SK-N-SH (cell line): ENCODE data around the gene CEP290. TPM values are rescaled to one million over a fixed set of nuclear protein-coding genes. Genes with fewer than 3 reads are reported as not detected.

Experiments used
- CTCF ChIA-PET: fragments of 300-600, 350-600 bp; formaldehyde crosslinking; extraction: SDS; loops from one replicate; lab custom pipeline; 2021; lab: Yijun Ruan, JAX
- POLR2A ChIA-PET: fragments of 350-600 bp; sonication (Branson Sonifier 250); formaldehyde crosslinking; extraction: SDS; loops from one replicate; lab custom pipeline; 2020; ENCODE audit warnings: antibody characterized with exemption, inconsistent platforms; lab: Yijun Ruan, JAX
- DNase-seq: peaks from one replicate; pipeline ENCODE4 v3.0.0; 2012
- H2AFZ ChIP-seq: fragments of 200-600 bp; sonication (generic); 2 replicates; pipeline ENCODE4 v1.8.1; 2016; ENCODE audit warnings: antibody characterized with exemption, mild to moderate bottlenecking, low read depth
- H3F3A ChIP-seq: fragments of 200-600 bp; sonication (generic); replicated peaks from 2 replicates; pipeline ENCODE3; 2016; ENCODE audit warnings: antibody characterized with exemption, mild to moderate bottlenecking; ENCODE audit not compliant: insufficient read depth
- H3K27ac ChIP-seq, 2 experiments: fragments of 200-500 bp in 1 of 2; fragments of 200-600 bp in 1 of 2; sonication (Bioruptor generic) in 1 of 2; sonication (generic), shearing (Covaris generic) in 1 of 2; 2 replicates each; pipeline versions ENCODE4 v1.5.1 to v1.6.1; 2014 to 2016; ENCODE audit warnings: low read depth in 2 of 2, inconsistent platforms in 1 of 2, low read length in 1 of 2, mild to moderate bottlenecking in 1 of 2, mixed read lengths in 1 of 2
- H3K27me3 ChIP-seq: fragments of 200-600 bp; sonication (generic), shearing (Covaris generic); 2 replicates; pipeline ENCODE4 v1.6.1; 2016; ENCODE audit warnings: mixed run types; ENCODE audit not compliant: insufficient read depth
- H3K36me3 ChIP-seq, 2 experiments: fragments of 200-500 bp in 1 of 2; fragments of 200-600 bp in 1 of 2; sonication (Bioruptor generic) in 1 of 2; sonication (generic) in 1 of 2; replicated peaks in 1 of 2; 2 replicates each; pipeline versions ENCODE3 to v1.5.1; 2014 to 2016; ENCODE audit warnings: low read length in 1 of 2, mild to moderate bottlenecking in 1 of 2; ENCODE audit not compliant: insufficient read depth in 2 of 2, control insufficient read depth in 1 of 2
- H3K4me1 ChIP-seq, 2 experiments: fragments of 200-500 bp in 1 of 2; fragments of 200-600 bp in 1 of 2; sonication (Bioruptor generic) in 1 of 2; sonication (generic), shearing (Covaris generic) in 1 of 2; 2 replicates each; pipeline versions ENCODE4 v1.5.1 to v1.6.1; 2014 to 2016; ENCODE audit warnings: low read depth in 1 of 2, low read length in 1 of 2, mixed run types in 1 of 2; ENCODE audit not compliant: insufficient read depth in 2 of 2, control insufficient read depth in 1 of 2
- H3K4me2 ChIP-seq: fragments of 200-600 bp; sonication (generic), shearing (Covaris generic); 2 replicates; pipeline ENCODE4 v1.6.1; 2017; ENCODE audit warnings: mixed run types
- H3K4me3 ChIP-seq, 2 experiments: fragments of 200-500 bp in 1 of 2; fragments of 200-600 bp in 1 of 2; sonication (Bioruptor generic) in 1 of 2; sonication (generic), shearing (Covaris generic) in 1 of 2; 2 replicates each; pipeline versions ENCODE4 v1.5.1 to v1.8.1; 2014 to 2016; ENCODE audit warnings: low read depth in 2 of 2, inconsistent platforms in 1 of 2, low read length in 1 of 2, mild to moderate bottlenecking in 1 of 2, mixed read lengths in 1 of 2, moderate library complexity in 1 of 2
- H3K79me2 ChIP-seq: fragments of 200-600 bp; sonication (generic); 2 replicates; pipeline ENCODE4 v1.8.1; 2017; ENCODE audit warnings: mild to moderate bottlenecking; ENCODE audit not compliant: insufficient read depth
- H3K9ac ChIP-seq: fragments of 200-600 bp; sonication (generic); 2 replicates; pipeline ENCODE4 v1.6.1; 2017; ENCODE audit warnings: mixed run types
- H3K9me2 ChIP-seq: fragments of 200-600 bp; sonication (generic); 2 replicates; pipeline ENCODE4 v1.6.1; 2017; ENCODE audit warnings: mixed run types
- H3K9me3 ChIP-seq: fragments of 200-600 bp; sonication (generic); 2 replicates; pipeline ENCODE4 v1.6.1; 2017; ENCODE audit warnings: mixed run types, mild to moderate bottlenecking, moderate library complexity
- H4K20me1 ChIP-seq: fragments of 200-600 bp; sonication (generic); 2 replicates; pipeline ENCODE4 v1.6.1; 2017; ENCODE audit warnings: mild to moderate bottlenecking, mixed run types; ENCODE audit not compliant: insufficient read depth
- CHD2 ChIP-seq: fragments of 150-350 bp; IDR thresholded peaks from 2 replicates; pipeline ENCODE4 v1.6.1; 2018; ENCODE audit warnings: low read length; ENCODE audit not compliant: partially characterized antibody
- ELF1 ChIP-seq: IDR thresholded peaks from 2 replicates; pipeline ENCODE4 v1.4.0; 2012
- EP300 ChIP-seq, 2 experiments: IDR thresholded peaks; 2 replicates each; pipeline versions ENCODE4 v1.4.0 to v1.6.1; 2012; ENCODE audit warnings: borderline replicate concordance in 1 of 2, low read depth in 1 of 2, low read length in 1 of 2
- FOXJ3 ChIP-seq: sonication (generic); formaldehyde crosslinking; IDR thresholded peaks from 2 replicates; pipeline ENCODE4 v1.5.1; 2020; ENCODE audit warnings: mild to moderate bottlenecking, missing genetic modification reagents
- FOXM1 ChIP-seq: IDR thresholded peaks from 2 replicates; pipeline ENCODE4 v1.4.0; 2012; ENCODE audit warnings: low read depth, mild to moderate bottlenecking
- GABPA ChIP-seq: IDR thresholded peaks from 2 replicates; pipeline ENCODE4 v1.4.0; 2012; ENCODE audit warnings: low read depth, mild to moderate bottlenecking
- GATA2 ChIP-seq: sonication (generic); formaldehyde crosslinking; IDR thresholded peaks from 2 replicates; pipeline ENCODE4 v1.5.0; 2020; ENCODE audit warnings: mild to moderate bottlenecking, missing genetic modification reagents
- IRF3 ChIP-seq: fragments of 150-350 bp; IDR thresholded peaks from 2 replicates; pipeline ENCODE4 v1.6.1; 2016; ENCODE audit warnings: mild to moderate bottlenecking, low read depth, low read length
- MAX ChIP-seq: IDR thresholded peaks from 2 replicates; pipeline ENCODE4 v1.4.0; 2012; ENCODE audit warnings: low read depth
- MEF2A ChIP-seq: IDR thresholded peaks from 2 replicates; pipeline ENCODE4 v1.4.0; 2012; ENCODE audit warnings: low read depth, borderline replicate concordance
- NFIC ChIP-seq: IDR thresholded peaks from 2 replicates; pipeline ENCODE4 v1.4.0; 2012; ENCODE audit warnings: borderline replicate concordance
- POLR2AphosphoS5 ChIP-seq: IDR thresholded peaks from 2 replicates; pipeline ENCODE4 v1.6.1; 2012; ENCODE audit warnings: low read depth, low read length
- RFX5 ChIP-seq: IDR thresholded peaks from 2 replicates; pipeline ENCODE4 v1.6.1; 2012; ENCODE audit warnings: mild to moderate bottlenecking, improper control_type of control experiment, low read length
- RXRA ChIP-seq: IDR thresholded peaks from 2 replicates; pipeline ENCODE4 v1.4.0; 2012; ENCODE audit warnings: low read depth, mild to moderate bottlenecking, borderline replicate concordance
- SIN3A ChIP-seq: IDR thresholded peaks from 2 replicates; pipeline ENCODE4 v1.6.1; 2012; ENCODE audit warnings: low read depth, mild to moderate bottlenecking, low read length, moderate library complexity, borderline replicate concordance
- TCF12 ChIP-seq: IDR thresholded peaks from 2 replicates; pipeline ENCODE4 v1.4.0; 2012
- USF2 ChIP-seq: fragments of 150-350 bp; IDR thresholded peaks from 2 replicates; pipeline ENCODE4 v1.6.1; 2017; ENCODE audit warnings: antibody characterized with exemption, low read length, low read depth, borderline replicate concordance
- ZBTB33 ChIP-seq: IDR thresholded peaks from 2 replicates; pipeline ENCODE4 v1.4.0; 2012; ENCODE audit warnings: low read depth, borderline replicate concordance
- WGBS: methylation state at CpG from one replicate; pipeline ENCODE4 v1.1.6; 2017; ENCODE audit warnings: low lambda C conversion rate; 5-methylcytosine and 5-hydroxymethylcytosine counted together
- polyA plus RNA-seq, 3 experiments: library from polyadenylated mRNA; depleted of rRNA; stranded (reverse); fragments of >200 nt; gene quantifications; 2 replicates each; pipeline ENCODE4 v1.2.3, GENCODE V29; 2012

CEP290 gene
- polyA plus RNA-seq, 1 of the 3 experiments (the other 2 are of a cell fraction), result 8.9 TPM

- 94% methylated on average over 3 of the region's 3 CpGs for WGBS
- H4K20me1 ChIP-seq, result no peaks in the 10 kb centered on the region
- no peaks in the 10 kb centered on the region for H3F3A ChIP-seq
- H3K4me2 ChIP-seq, result no peak overlapping the region
- no peaks in the 10 kb centered on the region for H3K27me3 ChIP-seq
- CTCF ChIA-PET, result interaction anchor here (0.7 kb wide), 1 partner anchor 28 kb away, joined by 3 read pairs; no protein-coding TSS in a partner anchor
- 0 out of 2 replicates have a peak, but pooled peaks cover 4% of the 10 kb centered on the region for H3K9me2 ChIP-seq
- H3K36me3 ChIP-seq, result peaks cover 77% of the 10 kb centered on the region in 2 experiments
- H3K9ac ChIP-seq, result no peak overlapping the region
- no peak overlapping the region for H3K4me3 ChIP-seq
- no peak overlapping the region for H3K27ac ChIP-seq
- no peak for DNase-seq
- POLR2A ChIA-PET, result no interaction called here
- H3K79me2 ChIP-seq, result no peaks in the 10 kb centered on the region
- H3K9me3 ChIP-seq, result no peaks in the 10 kb centered on the region
- TF ChIP-seq FOXM1 (no peak), NFIC (no peak), GATA2 (no peak), CHD2 (no peak), FOXJ3 (CRISPR knock-in tag) (no peak), MEF2A (no peak), EP300 (IDR thresholded peaks at IDR 0.05; ENCODE audit: borderline replicate concordance in 1 of 2, low read depth in 1 of 2, low read length in 1 of 2) (no peak), ZBTB33 (no peak), POLR2AphosphoS5 (no peak), IRF3 (no peak), RFX5 (no peak), TCF12 (no peak), USF2 (no peak)
- TF ChIP-seq, all 33 proteins: peak for 0
- H3K4me1 ChIP-seq, result no peaks in the 10 kb centered on the region; a peak in 1 of 4 replicates
- no peak overlapping the region for H2AFZ ChIP-seq
Measured at GRCh38 chr12:88083634-88084033, 58.3 kb downstream of the CEP290 start.

GRCh38 chr12:88081247-88081646 lies 60.6 kb downstream of the CEP290 start:
- DNase-seq, result no peak
- Histone ChIP-seq H4K20me1 (no peaks in the 10 kb centered on the region), H3K4me2 (no peak overlapping the region), H3K4me3 (no peak overlapping the region), H3F3A (peaks cover 2% of the 10 kb centered on the region), H3K9ac (no peak overlapping the region), H3K9me3 (no peaks in the 10 kb centered on the region), H3K4me1 (no peaks in the 10 kb centered on the region; a peak in 1 of 4 replicates), H2AFZ (no peak overlapping the region), H3K27me3 (no peaks in the 10 kb centered on the region), H3K36me3 (peaks cover 78 to 88% of the 10 kb centered on the region in 2 experiments), H3K79me2 (no peaks in the 10 kb centered on the region), H3K27ac (no peak overlapping the region), H3K9me2 (no peaks in the 10 kb centered on the region)
- CTCF ChIA-PET, result no interaction called here
- POLR2A ChIA-PET, result no interaction called here
- TF ChIP-seq SIN3A, result no peak
- no peak for TF ChIP-seq RXRA
- no peak for TF ChIP-seq GATA2
- TF ChIP-seq GABPA, result no peak
- no peak for TF ChIP-seq ELF1
- no peak for TF ChIP-seq IRF3
- TF ChIP-seq EP300 (IDR thresholded peaks at IDR 0.05; ENCODE audit: borderline replicate concordance in 1 of 2, low read depth in 1 of 2, low read length in 1 of 2), result no peak
- no peak for TF ChIP-seq MAX
- TF ChIP-seq FOXJ3 (CRISPR knock-in tag), result no peak
